ENCODE results near the gene GPC2.
"Not testable (repeated sequence)": the region's sequence is repeated elsewhere in the genome, so short reads cannot be mapped to it uniquely, and the experiment has no call there.

GPC2 gene

DNA sequence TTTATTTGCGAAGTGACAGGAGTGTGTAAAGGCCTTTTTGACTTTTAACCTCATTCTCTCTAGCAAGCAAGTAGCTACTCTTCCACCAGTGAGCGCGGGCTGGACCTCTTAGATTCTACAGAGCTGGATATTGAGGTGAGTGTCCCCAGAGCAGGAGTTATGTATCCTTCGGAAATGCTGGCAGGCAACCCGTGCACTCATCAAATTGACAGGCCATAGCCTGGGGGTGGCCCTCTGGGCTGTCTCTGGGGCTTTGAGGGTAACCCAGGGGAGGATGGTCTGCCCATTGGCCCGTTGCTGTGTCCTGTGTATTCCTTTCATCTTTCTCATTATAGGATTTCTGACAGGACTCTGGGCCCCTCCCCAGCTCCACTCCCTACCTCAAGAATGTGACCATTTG lies 36.5 kb upstream of the GPC2 start:
- no peak for TF ChIP-seq POLR2A (IDR thresholded peaks at IDR 0.05; ENCODE audit: low read depth, low read length)
- DNase-seq (ENCODE audit: insufficient read length, low spot score) = no peak
- no peak for FAIRE-seq

DNA sequence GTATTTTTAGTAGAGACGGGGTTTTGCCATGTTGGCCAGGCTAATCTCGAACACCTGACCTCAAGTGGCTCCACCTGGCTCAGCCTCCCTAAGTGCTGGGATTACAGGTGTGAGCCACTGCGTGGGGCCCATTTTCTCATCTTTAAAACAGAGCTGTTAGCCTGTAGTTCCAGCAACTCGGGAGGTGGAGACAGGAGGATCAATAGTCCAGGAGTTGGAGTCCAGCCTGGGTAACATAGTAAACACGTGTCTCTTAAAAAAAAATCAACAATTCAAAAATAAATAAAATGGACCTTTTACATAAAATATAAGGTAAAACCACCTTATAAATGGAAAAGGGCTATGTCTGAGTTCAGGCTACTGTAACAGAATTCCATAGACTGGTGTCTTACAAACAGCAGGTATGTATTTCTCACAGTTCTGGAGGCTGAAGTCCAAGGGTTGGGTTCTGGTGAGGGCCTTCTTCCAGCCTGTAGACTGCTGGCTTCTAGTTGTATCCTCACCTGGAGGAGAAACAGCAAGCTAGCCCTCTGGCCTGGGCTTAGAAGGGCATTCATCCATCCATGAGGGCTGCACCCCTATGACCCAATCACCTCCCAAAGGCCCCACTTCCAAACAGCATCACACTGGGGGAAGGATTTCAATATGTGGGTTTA lies 35.6 kb upstream of the GPC2 start:
- FAIRE-seq = no peak
- TF ChIP-seq POLR2A (IDR thresholded peaks at IDR 0.05; ENCODE audit: low read depth, low read length) = no peak

DNA sequence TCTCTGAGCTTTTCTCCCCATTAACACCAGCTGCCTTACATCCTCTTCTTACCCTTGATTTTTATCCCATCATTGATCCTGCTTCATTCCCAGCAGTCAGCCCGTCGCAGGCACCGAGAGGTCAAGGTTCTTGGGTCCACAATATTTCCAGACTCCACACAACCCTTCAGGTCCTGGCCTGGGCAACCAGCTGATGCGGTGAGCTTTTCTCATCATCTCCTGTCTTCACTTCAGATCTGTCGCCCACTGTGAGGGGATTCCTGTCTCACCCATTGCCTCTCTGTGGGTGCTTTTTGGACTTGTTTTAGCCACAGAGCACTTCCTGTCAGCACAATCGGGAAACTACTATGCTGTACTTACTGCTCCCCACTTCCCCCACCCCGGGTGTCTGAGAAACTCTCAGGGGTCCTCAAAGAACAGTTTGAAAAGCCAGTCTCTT lies 34.2 kb upstream of the GPC2 start:
- DNase-seq (ENCODE audit: insufficient read length, low spot score) = no peak
- no peak for TF ChIP-seq POLR2A (IDR thresholded peaks at IDR 0.05; ENCODE audit: low read depth, low read length)
- no peak for FAIRE-seq

More for the DNA sequence above, 35.6 kb upstream of the GPC2 start:
- no peak for DNase-seq (ENCODE audit: insufficient read length, low spot score)

DNA sequence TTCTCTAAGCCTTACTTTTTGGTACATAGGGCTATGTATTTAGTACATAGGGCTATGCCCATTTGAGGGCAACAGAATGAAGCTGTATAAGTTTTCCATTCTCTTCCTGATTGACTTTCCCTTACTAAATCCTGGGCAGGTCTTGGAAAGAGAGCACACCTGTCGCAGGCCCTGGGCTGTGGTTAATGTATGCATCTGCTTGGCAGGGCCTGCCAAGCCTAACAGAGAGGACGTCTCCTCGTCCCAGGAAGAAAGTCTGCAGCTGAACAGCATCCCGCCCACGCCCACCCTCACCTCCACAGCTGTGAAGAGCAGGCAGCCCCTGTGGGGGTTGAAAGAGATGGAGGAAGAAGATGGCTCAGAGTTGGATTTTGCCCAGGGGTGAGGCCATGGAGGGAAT lies 33.6 kb upstream of the GPC2 start:
- FAIRE-seq (no peak), DNase-seq (ENCODE audit: insufficient read length, low spot score) (no peak)
- no peak for TF ChIP-seq POLR2A (IDR thresholded peaks at IDR 0.05; ENCODE audit: low read depth, low read length)

DNA sequence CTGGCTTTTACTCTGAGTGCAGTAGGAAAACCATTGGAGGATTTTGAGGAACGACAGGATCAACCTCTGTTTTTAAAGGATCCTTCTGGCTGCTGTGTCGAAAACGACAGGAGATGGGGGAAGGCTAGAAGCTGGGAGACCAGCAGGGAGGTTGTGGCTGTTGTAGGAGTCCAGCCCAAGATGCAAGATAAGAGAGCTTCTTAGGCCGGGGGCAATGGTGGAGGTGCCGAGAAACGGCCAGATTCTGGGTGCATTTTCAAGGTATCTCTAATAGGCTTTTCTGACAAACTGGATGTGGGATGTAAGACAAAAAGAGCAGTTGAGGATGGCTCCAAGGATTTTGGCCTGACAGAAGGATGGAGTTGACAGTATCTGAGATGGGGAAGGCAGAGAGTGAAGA lies 32.3 kb upstream of the GPC2 start:
- no peak for TF ChIP-seq POLR2A (IDR thresholded peaks at IDR 0.05; ENCODE audit: low read depth, low read length)
- DNase-seq (ENCODE audit: insufficient read length, low spot score) = no peak
- FAIRE-seq = no peak

DNA sequence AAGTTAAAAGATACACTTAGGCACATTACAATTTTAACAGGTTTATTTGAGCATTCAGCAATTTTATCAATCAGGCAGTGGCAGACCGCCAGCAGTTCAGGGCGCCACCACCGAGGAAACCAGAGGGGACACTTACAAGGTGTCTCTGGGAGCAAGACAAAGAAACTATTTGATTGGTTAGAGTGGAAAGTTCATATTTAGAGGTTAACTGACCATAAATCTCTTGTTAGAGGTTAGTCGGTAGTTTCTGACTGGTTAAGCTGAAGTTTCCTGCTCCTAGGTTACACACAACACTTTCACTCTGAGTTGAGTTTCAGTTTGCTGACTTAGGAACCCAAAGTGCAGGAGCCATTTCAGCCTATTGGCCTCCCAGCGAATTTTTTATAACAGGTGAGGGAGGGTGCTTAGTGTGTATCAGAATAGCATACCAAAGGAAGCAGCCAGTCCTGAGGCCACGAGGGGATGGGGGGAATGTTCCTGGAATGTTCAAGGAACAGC lies 31.8 kb upstream of the GPC2 start:
- no peak for FAIRE-seq
- no peak for DNase-seq (ENCODE audit: insufficient read length, low spot score)
- no peak for TF ChIP-seq POLR2A (IDR thresholded peaks at IDR 0.05; ENCODE audit: low read depth, low read length)

DNA sequence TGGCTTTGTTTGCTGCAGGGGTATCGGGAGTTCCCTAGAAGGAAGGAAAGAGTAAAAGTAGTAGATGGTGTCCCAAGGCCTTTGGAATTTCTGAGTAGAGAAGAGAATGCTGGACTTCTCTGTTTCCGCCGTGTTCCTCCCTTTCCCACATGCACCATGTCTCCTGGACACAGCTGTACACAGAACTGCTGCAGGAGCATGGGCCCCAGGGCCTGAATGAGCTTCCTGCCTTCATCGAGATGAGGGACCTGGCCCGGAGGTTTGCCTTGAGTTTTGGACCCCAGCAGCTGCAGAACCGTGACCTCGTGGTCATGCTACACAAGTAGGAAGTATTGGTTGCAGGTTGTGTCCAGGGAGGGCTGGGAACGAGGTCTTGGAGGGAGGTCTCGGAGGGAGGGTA lies 27.3 kb upstream of the GPC2 start:
- FAIRE-seq (no peak), DNase-seq (ENCODE audit: insufficient read length, low spot score) (no peak)
- no peak for TF ChIP-seq POLR2A (IDR thresholded peaks at IDR 0.05; ENCODE audit: low read depth, low read length)

DNA sequence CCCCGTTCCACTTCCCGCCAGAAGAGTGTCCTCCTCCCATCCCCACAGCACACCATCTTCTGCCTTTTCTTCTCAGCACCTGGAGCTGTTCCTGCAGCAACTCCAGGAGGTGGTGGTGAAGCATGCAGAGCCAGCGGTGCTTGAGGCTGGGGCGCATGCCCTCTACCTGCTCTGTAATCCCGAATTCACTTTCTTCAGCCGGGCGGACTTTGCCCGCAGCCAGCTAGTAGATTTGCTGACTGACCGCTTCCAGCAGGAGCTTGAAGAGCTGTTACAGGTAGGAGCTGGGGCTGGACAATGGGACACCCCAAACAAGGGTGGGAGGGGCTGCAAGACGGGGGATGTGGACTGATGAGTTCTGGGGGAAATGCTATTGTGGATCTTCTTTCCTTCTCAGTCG lies 23.5 kb upstream of the GPC2 start:
- DNase-seq (ENCODE audit: insufficient read length, low spot score) = no peak

DNA sequence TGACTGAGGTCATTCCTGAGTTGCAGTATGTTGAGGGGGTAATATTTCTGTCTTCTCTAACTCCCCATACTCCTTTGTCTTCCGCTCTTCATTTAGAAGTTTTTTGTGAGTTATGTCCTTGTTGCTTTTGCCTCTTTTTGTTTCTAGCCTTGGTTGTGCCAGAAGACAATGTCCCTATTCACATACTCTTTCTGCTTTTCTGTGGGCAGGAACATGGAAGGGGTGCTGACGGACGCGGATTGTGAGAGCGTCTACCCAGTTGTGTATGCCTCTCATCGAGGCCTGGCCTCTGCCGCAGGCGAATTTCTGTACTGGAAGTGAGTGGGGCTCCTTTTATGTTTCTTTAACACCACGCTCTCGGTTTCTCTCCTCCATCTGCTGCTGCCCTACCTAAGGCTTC lies 21.1 kb upstream of the GPC2 start:
- DNase-seq (ENCODE audit: insufficient read length, low spot score) = no peak
- FAIRE-seq = no peak
- TF ChIP-seq POLR2A (IDR thresholded peaks at IDR 0.05; ENCODE audit: low read depth, low read length) = no peak

More for the DNA sequence above, 23.5 kb upstream of the GPC2 start:
- no peak for TF ChIP-seq POLR2A (IDR thresholded peaks at IDR 0.05; ENCODE audit: low read depth, low read length)
- FAIRE-seq = no peak

DNA sequence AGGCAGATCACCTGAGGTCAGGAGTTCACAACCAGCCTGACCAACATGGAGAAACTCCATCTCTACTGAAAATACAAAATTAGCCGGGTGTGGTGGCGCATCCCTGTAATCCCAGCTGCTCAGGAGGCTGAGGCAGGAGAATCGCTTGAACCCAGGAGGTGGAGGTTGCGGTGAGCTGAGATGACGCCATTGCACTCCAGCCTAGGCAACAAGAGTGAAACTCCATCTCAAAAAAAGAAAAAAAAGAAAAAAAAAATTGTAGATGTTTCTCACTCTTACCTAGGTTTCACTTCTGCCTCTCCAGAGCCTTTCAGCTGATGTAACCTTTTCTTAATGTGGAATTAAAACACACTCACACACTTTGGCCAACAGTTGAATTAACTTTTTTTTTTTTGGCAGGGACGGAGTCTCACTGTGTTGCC lies 18.7 kb upstream of the GPC2 start:
- FAIRE-seq; DNase-seq (ENCODE audit: insufficient read length, low spot score): not testable (repeated sequence)

DNA sequence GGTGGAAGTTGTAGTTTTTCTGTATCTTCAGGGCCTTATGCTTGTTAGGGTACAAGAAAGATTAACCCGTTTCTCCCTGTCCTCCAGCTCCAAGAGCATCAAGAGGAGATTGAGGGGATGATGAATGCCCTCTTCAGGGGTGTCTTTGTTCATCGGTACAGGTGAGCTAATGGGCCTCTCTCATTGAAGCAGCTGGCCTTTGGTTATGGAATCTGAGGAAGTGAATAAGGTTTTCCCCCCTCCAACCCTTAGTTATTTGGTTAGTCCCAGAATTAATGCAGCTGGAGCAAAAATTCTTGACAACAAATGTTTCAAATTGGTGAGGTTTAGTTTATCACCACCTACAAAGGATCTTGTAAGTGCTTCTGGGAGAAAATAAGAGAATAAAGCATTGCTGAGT lies 18.0 kb upstream of the GPC2 start:
- DNase-seq (ENCODE audit: insufficient read length, low spot score) = no peak
- FAIRE-seq = no peak
- no peak for TF ChIP-seq POLR2A (IDR thresholded peaks at IDR 0.05; ENCODE audit: low read depth, low read length)

DNA sequence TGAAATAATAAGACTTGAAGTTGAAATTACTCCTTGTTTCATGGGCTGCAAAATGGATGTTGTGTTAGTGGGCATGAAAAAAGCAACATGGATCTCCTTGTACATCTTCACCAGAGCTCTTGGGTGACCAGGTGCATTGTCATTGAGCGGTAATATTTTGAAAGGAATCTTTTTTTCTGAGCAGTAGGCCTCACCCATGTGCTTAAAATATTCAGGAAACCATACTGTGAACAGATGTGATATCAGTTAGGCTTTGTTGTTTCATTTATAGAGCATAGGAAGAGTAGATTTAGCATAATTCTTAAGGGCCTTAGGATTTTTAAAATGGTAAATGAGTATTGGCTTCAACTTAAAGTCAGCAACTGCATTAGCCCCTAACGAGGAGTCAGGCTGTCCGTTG lies 15.8 kb upstream of the GPC2 start:
- no peak for TF ChIP-seq POLR2A (IDR thresholded peaks at IDR 0.05; ENCODE audit: low read depth, low read length)
- no peak for FAIRE-seq

DNA sequence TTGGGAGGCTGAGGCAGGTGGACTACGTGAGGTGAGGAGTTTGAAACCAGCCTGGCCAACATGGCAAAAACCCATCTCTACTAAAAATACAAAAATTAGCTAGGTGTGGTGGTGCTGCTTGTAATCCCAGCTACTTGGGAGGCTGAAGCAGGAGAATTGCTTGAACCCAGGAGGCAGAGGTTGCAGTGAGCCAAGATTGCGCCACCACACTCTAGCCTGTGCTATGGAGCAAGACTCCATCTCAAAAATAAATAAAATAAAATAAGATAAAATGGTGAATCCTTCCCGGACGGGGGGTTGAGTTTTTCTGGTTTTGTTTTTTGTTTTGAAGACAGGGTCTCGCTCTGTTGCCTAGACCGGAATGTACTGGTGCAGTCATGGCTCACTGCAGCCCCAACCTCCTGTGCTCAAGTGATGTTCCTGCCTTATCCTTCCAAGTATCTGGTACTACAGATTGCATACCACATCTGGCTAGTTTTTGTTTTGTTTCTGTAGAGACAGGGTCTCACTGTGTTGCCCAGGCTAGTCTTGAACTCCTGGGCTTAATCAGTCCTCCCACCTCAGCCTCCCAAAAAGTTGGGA lies 15.2 kb upstream of the GPC2 start:
- DNase-seq (ENCODE audit: insufficient read length, low spot score); FAIRE-seq: not testable (repeated sequence)

More for the DNA sequence above, 15.8 kb upstream of the GPC2 start:
- DNase-seq (ENCODE audit: insufficient read length, low spot score) = no peak

DNA sequence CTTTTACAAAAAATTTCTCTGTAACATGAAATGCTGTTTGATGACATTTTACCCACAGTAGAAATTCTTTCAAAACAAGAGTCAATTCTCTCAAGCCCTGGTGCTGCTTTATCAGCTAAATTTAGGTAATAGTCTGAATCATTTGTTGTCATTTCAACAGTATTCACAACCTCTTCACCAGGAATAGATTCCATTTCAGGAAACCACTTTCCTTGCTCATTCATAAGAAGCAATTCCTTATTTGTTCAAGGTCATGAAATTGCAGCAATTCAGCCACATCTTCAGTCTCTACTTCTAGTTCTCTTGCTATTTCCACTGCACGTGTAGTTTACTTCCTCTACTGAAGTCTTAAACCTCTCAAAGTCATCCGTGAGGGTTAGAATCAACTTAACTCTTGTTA lies 14.6 kb upstream of the GPC2 start:
- DNase-seq (ENCODE audit: insufficient read length, low spot score) (no peak), FAIRE-seq (no peak)
- TF ChIP-seq POLR2A (IDR thresholded peaks at IDR 0.05; ENCODE audit: low read depth, low read length) = no peak

DNA sequence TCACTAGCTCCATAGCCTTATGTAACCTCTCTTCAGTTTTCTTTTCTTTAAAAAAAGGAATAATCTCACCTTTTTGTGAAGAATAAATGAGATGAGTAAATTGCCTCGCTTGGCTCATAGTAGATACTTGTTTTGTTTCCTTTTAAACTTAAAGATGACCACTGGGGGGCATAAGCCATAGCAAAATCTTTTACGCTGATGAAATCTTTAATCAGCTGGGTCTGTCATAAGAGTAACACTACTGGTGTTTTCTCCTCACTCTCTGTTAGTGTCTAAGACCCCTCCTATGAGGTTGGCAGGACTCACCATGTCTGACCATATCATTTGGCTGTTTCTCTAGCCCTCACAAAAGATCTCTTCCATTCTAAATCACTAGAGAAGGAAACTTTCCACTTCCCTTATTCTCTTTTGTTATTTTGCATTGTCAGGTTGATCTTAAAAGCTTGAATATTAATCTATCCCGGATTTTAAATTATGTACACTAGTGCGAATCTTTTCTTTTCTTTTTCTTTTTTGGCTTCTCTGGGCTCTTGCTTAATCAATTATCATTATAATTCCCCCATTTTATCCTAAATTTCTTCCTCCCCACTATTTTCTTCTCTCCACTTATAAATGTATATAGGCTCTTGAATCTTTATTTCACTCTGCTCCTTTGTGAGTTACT lies 13.0 kb upstream of the GPC2 start:
- TF ChIP-seq POLR2A (IDR thresholded peaks at IDR 0.05; ENCODE audit: low read depth, low read length) = no peak
- FAIRE-seq (no peak), DNase-seq (ENCODE audit: insufficient read length, low spot score) (no peak)
